Right renal cortex interstitium (tissue), 3 donors: ENCODE measurements around the gene TNFSF8. TPM values are rescaled to one million over a fixed set of nuclear protein-coding genes. Genes with fewer than 3 reads are reported as not detected.

Experiments
- DNase-seq, 3 donors: peaks; one replicate each; pipeline ENCODE4 v3.0.0-alpha.2; 2013; ENCODE audit warnings: low read depth in 3 of 3, low spot score in 2 of 3
- polyA plus RNA-seq, 3 donors: library from polyadenylated mRNA; unstranded; fragments of 120-200 nt; gene quantifications; one replicate each; pipeline ENCODE4 v1.2.1, GENCODE V29; 2013; ENCODE audit not compliant: insufficient read length in 3 of 3

TNFSF8 gene, protein sequence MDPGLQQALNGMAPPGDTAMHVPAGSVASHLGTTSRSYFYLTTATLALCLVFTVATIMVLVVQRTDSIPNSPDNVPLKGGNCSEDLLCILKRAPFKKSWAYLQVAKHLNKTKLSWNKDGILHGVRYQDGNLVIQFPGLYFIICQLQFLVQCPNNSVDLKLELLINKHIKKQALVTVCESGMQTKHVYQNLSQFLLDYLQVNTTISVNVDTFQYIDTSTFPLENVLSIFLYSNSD
- polyA plus RNA-seq: under 1 TPM; 0.24 to 0.61 (median 0.46) TPM

DNA sequence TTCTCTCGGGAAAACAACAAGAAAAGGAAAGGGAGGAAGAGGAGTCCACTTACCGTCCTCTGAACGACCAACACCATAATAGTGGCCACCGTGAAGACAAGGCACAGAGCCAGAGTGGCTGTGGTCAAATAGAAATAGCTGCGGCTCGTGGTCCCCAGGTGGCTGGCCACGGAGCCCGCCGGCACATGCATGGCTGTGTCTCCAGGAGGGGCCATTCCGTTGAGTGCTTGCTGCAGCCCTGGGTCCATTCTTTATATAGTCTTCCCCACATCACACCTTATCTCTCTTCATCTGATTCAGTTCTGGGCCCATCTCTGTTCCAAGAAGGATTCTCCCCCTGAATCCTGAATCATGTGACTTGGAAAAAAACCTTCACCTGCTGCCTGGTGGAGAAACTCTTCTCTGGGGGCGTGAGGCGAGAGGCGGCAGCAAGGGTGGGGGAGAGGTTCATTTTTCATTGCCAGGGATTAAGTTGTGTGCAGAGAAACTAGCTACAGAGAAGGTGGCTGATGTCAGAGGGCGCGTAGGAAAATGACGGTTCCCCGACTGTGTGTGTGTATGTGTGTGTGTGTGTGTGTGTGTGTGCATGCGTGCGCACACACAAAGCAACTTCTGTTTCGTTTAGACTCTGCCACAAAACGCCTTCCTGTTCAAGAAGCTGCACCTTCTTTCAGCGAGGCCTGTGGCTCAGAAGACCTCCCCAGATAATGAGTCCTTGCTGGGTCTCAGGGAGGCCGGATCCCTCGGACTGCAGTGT, at the start of gene TNFSF8:
Gene TNFSF8, minus strand, starts transcription at position 536 of the 757 bp plus-strand sequence. Its CDS starts 288 bp downstream, at position 248.
- DNase-seq: no peak

DNA sequence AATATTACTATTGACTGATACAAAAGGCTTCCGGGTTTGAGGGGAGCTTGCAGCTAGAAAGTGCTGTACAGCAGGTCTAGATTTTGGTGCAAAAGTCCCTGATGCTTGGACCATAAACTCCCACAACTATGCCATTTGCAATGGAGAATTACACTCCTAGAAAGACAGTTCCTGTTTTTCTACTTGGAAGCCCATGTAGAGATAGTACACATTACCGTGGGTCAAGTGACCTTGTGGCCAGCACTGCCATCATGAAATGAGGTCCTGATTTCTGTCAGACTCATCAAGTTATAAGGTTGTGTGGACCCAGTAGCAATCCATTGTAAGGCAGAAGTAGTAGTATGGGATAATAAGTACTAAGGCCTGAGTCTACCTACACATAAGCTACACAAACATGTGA, 42.8 kb upstream of the TNFSF8 start:
- no peak for DNase-seq

DNA sequence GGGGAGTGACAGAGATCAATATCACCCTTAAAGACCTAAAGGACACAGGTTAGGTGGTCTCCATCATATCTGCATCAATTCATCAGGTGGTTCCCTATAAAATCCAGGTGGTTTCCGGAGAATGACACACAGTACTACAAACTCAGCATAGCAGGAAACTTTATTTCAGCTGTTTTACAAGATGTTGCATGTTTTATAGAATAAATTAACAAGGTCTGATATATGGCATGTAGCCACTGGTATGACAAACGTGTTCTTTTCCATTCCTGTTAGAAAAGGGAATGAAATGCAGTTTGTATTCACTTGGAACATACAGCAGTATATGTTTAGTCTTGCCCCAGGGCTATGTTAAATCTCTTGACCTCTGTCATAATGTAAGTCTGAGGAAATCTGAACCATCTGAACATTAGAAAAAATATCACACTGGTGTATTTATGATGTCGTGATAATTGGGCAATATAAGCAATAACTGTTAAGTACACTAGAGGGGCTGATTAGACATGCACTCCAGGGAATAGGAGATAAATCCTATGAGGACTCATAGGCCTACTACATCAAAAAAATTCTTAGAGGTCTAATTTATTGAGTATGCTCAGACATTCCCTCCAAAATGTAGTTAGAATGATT, 42.2 kb upstream of the TNFSF8 start:
- DNase-seq: no peak

DNA sequence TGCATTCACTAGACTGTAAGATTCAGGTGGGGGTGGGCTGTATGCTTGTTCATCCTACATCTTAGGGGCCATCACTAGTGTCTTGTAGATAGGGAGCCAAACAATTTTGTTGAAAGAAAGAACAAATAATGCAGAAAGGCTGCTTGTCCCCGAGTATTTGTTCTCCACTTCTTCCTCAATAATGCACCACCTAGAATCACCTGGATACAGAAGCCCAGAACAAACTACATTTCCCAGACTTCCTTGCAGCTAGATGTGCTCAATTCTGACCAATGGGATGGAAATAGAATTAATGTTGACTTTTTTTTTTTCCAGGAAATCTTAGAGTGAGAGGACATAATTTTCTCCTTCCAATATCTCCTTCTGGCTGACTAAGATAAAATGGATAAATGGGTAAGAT, 38.9 kb upstream of the TNFSF8 start:
- no peak for DNase-seq

DNA sequence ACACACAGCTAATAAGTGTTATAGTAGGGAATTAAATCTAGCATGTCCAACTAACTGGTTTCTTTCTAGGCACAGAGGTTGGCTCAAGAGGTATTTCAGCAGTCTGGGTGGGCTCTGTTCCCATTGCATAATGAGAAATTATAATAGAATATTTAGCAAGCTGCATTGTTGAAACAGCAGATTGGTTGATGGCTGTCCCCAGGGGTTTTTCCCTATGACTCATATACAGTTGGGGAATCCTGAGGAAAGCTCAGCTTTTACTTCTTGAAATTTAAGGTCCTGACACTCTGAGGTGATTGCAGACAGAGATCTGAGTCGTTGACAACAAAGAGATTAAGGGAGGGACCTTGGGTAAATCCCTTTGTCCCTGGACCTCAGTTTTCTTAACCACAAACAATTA, 38.3 kb upstream of the TNFSF8 start:
- no peak for DNase-seq

DNA sequence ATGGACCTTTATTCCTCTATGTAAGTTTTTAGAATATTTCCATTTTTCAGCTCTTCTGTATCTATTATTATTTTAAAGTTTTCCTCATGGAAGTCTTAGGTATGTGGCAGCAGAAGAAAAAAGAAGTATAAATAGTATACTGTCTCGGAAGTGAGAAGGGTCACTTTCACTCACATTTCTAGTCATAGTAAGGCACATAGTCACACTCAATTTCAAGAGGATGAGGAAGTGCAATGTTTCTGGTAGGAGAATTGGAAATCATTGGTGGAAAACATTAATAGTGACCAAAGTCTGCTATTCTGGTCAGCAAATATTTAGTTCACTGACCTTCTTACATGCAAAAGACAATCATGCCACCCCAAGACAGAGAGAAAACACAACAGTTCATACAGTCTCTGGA, 35.2 kb upstream of the TNFSF8 start:
- no peak for DNase-seq

DNA sequence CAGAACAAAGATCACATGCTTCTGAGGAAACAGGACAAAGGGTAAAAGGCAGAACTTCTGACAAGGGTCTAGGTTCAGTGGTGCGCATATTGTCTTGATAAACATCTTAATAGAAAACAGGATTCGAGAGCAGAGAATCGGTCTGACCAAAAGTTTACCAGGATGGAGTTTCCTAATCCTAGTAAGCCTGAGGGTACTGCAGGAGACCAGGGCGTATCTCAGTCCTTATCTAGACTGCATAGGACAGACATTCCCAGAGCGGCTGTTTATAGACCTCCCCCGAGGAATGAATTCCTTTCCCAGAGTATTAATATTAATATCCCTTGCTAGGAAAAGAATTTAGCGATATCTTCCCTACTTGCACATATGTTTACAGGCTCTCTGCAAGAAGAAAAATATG, 32.4 kb upstream of the TNFSF8 start:
- DNase-seq: no peak

DNA sequence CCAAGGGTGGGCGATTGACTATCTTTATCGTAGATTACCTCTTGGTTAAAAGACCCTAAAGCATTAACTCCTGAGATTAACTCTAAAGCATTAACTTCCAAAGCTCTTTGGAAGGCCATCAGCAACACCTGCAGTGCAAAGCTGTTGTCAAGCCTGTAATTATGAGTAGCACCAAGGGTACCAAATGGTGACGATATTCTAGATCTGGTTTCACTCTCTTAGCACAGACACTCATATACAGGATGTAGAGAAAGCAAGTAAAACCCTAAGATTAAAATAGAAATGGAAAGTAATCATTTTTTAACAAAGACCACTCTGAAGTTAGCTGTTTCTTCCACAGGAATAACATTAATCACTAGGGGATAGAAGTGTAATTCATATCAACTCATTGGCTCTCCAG, 29.9 kb upstream of the TNFSF8 start:
- no peak for DNase-seq

DNA sequence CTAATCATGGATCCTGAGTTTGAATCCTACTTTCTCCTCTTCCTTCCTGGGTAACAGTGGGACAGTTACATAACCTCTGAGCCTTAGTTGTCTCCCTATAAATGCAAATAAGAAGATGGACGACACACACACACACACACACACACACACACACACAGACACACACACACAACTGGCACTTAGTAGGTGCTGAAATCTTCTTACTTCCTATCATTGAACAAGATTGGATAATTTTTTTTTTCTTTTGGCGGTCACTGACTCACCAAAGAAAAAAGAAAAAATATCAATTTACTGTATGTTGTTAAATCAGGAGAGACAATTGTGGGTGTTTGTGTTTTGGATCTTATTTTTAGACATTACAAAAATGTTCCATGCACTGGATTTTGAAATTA, 28.4 kb upstream of the TNFSF8 start:
- no peak for DNase-seq

DNA sequence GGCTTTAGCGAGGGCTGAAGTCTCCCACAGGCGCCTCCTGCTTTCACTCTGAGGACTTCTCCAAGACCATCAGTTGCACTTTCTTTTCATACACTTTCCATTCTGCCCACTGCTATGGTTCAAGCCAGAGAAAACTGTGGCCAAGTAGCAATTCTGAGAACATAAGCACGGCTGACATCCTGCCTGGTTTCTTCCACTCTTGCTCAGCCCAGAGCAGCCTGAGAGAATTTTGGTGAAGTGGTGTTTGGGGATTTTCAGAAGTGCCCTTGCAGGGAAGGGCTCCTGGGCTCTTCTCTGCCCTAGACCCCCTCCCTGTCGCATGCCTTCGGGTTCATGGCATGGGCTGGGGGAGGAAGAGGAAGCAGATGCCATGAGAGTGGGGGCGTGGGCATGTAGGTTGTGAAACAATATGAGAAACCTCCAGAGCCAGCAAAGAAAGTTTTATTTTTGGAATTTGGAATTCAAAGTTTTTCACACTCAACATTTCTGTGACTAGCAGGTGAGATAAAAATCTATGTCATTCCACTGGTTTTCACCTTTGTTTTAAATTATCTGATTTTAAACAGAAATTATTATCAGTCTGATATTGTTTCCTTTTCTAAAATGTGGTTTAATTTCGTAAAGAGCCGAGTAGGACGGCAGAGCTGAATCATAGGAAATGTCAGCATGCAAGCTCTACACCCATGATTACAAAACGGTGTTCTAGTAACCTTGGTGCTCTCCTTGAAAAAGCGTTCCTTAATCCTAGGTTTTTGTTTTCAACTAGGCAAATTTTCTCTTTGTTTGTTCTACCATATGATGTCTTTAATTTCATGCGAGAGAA, 27.8 kb upstream of the TNFSF8 start:
- no peak for DNase-seq

DNA sequence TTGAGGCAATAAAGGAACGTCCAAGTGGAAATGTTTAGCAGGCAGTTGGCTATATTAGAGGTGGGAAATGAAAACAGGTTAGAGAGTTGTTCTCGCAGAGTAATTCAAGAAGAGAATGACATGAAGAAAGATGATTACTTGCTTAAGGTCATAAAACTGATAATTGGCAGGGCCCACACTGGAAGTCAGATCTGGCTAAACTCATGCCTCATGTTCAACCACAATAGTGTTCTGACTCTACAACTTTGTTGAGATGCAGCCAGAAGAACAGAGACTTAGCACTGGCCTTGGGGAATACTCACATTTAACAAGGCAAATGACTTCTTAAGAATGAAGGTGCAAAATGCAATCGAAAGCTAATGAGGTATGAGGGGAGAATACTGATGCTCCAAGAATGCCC, 27.2 kb upstream of the TNFSF8 start:
- DNase-seq: no peak

DNA sequence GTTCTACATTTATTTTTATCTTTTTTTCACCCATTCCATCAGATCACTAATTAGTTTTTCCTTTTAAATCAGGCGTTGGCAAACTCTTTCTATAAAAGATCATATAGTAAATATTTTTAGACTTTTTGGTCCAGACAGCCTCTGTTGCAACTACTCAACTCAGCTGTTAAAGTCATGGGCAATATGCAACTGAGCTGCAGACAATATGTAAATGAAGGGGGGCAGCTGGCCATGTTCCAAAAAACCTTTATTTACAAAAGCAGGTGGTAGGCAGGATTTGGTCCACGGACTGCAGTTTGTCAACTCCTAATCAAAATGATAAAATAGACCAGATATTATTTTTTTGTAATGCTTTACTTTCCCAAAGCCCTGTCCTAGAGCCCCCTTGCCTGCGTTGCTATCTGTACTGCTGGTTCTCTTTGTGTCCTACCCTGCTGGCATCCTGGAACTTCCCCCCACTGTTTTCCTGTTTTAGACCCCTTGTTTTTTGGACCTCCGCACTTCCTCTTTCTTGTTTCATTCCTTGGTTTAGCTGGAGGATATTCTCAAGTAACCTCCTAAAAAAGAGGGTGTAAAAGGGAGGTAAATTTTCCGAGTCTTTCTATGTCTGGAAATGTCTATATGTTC, 24.7 kb upstream of the TNFSF8 start:
- no peak for DNase-seq

DNA sequence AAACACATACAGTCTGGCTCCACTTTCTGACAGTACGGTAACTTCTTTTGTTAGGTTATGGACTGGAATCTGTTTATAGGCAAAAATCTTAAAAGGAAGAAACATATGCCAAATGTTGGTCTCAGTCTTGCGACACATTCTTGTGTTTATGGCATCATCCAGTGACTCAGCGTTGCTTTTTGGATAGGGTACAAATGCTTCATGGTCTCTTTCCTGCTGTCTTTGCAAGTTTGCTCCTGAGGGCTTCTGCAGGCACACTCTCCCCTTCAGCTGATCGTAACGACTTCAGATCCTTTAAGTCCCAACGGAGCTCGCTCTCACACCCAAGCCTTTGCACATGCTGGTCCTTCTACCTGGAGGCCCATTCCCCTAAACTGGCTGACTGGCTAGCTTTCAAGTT, 23.6 kb upstream of the TNFSF8 start:
- DNase-seq: no peak

DNA sequence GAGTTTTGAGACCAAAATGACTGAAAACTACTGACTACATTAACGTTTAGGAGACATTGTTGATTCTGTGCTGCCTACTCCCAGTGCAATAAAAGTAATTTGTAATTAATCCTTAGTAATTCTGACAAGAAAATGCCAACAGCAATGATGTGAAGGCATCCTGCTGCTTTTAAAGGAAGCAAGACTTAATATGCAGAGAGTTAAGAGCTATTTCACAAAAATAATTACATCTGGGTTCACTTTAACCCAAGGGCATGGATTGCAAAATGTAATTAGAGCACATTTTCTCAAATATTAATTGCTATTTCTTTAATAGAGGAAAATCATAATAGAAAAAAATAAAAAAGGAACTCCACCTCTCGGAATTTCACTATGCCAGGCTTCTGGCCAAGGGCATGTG, 22.7 kb upstream of the TNFSF8 start:
- no peak for DNase-seq

DNA sequence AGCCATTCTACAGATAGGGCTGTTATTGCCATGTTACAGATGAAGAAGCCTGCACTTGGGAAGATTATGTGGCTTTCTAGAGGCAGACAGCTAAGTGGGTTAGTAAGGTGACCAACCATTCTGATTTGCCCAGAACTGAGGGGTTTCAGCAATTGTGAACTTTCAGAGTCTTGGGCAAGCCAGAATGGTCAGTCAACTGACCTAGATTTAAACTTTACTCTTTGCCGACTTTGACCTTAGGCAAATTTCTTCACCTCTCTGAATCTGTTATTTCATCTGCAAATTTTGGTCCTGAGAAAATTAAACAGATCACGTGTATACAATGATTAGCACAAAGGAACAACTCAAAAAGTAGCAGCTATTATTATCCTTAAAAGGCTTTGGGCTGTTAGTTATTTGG, 20.4 kb upstream of the TNFSF8 start:
- no peak for DNase-seq

DNA sequence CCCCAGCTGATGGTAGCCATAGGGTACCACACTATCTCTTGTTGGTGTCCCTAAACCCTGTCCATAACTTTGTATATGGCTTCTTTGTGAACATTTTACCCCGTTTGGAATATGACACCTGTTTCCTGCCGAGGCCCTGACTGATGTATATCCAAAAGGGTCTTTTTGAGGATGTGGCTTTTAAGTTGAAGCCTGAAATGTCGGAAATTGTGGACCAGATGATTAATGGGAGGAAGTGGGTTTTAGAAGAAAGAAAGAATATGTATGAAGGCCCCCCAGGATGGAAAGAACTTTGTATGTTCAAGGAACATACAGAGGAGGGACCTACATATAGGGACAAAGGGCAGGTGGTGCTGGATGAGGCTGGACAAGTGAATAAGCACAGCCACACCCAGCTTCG, 16.7 kb upstream of the TNFSF8 start:
- no peak for DNase-seq

DNA sequence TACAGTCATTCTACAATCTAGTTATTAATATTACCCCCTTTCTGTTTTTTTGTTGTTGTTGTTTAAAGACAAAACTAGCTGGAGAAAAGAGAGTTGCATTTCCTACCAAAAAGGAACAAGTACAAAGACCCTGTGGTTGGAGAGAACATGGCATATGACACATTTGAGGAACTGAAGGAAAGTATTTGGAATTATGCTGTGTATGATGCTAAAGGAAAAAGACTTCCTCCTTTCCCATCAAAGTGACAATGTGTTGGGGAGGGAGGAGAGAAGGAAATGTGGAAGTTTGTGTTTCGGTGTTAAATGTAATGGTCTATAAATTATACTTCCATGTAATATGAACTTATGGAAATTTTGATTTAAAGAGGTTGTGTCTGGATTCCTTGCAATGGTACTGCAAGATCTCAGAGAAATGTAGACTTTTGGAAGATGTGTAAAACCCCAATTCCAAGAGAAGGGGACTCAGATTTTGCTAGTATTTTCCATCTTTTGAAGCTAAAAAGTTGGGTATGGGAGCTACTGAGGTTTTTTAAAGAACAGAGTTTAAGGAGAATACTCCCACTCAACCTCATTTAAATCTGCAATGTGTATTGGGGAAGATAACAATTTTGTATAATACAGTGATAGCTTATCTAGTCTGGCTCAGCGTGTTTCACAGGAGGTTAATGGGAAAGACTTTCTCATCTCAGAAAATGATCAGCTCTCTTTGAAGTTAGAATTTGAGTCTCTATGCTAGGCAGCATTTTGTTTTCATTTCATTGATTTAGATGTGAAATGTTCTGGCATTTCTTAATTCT, 15.4 kb upstream of the TNFSF8 start:
- no peak for DNase-seq

DNA sequence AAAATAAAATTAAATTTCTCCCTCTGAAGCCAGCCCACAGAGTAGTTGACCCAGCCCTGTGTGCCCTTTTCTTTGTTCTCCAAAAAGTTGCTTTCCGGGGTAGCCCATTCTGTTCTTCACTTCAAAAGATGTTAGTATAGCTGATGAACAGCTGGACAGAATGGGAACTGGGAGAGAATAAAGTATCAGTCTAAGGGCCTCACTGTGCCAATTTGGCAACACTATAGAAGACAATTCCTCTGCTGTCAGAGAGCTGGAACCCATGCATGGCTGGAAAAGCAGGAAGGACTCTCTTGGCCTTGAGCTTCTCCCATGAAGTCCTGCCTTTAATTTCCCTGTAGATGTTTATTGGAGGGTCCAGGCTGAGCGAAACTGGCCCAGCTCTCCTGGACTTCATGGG, 11.0 kb upstream of the TNFSF8 start:
- DNase-seq: no peak

DNA sequence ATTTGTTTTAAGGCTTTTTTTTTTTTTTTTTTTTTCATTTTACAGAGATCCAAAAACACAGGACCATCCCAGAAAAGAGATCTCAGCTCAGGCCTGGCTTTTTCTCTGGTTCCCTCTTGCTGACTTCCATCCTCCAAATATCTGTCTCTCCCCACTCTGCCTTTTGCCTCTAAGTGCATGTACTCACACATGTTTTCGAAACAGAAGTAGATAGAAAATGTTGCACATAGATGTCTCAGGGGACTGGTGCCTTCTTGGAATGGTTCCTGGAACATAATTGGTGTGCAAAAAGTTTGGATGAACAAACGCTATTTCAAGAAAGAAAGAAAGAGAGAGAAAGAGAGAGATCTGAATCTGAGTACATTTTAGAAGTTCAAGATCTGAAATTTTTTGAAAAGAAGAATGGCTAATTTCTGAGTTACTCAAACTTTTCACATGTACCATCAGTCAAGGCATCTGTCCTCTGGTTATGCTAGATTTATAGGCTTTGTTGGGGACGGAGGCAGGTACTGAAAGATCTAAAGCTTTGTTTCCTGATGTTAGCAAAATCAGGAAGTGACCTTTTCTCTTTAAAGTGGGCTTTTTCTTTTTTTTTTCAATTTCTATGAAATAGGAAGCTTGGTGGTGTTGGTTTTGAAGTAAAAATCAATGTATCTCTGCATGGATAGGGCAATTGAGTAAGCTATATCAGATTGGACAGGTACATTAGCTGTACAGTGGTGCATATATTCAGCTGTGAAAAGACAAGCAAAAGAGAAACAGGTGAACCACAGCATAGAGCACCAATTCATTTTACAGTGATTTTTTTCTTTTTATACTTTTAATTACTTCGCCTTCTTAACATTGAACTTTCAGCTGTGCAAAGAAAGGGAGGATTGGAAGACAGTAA, 8.5 kb upstream of the TNFSF8 start:
- no peak for DNase-seq
